T-cell (primary cell): ENCODE data around the gene NPTX1. TPM values are rescaled to one million over a fixed set of nuclear protein-coding genes. Genes with fewer than 3 reads are reported as not detected.

ENCODE experiments used
- ATAC-seq, 4 experiments: fragments of 200-7000 bp in 3 of 4; fragments of 150-1000 bp in 1 of 4; cut with Tn5 transposase; replicated peaks in 1 of 4; 1 replicate in 3 of 4; 2 replicates in 1 of 4; pipeline ENCODE4 v1.10.0; 2021; ENCODE audit warnings: moderate library complexity in 3 of 4, mild to moderate bottlenecking in 2 of 4, moderate number of reproducible peaks in 1 of 4
- CTCF ChIA-PET, 2 donors: fragments of 300-600 bp; sonication (Branson Sonifier 250); formaldehyde crosslinking; loops; one replicate each; lab custom pipeline; 2022; ENCODE audit warnings: antibody characterized with exemption in 2 of 2; lab: Charles Lee
- POLR2A ChIA-PET, 2 donors: fragments of 300-600 bp; sonication (Branson Sonifier 250); formaldehyde crosslinking; loops; one replicate each; lab custom pipeline; 2022; ENCODE audit warnings: antibody characterized with exemption in 2 of 2; lab: Charles Lee
- DNase-seq, 35 experiments: peaks; one replicate each; pipeline versions ENCODE4 v3.0.0 to v3.0.0-alpha.2; 2013 to 2023
- H3K27ac ChIP-seq: one replicate; pipeline ENCODE4 v1.5.1; 2013; ENCODE audit warnings: low read length
- H3K27me3 ChIP-seq, 2 experiments: replicated peaks in 1 of 2; 1 replicate in 1 of 2; 2 replicates in 1 of 2; pipeline versions ENCODE4 v1.6.1 to v1.7.0; 2013; ENCODE audit warnings: low read length in 1 of 2, mixed read lengths in 1 of 2; ENCODE audit not compliant: control insufficient read depth in 2 of 2, insufficient read depth in 2 of 2; ENCODE audit errors: extremely low read depth in 1 of 2
- H3K36me3 ChIP-seq, 2 donors: 1 replicate in 1 of 2; 2 replicates in 1 of 2; pipeline versions ENCODE4 v1.6.1 to v1.7.0; 2013; ENCODE audit warnings: low read length in 1 of 2; ENCODE audit not compliant: control insufficient read depth in 2 of 2, insufficient read depth in 1 of 2; ENCODE audit errors: extremely low read depth in 1 of 2
- H3K4me1 ChIP-seq, 2 experiments: 1 replicate in 1 of 2; 2 replicates in 1 of 2; pipeline versions ENCODE4 v1.6.1 to v1.7.0; 2013; ENCODE audit warnings: low read length in 2 of 2, mixed read lengths in 1 of 2; ENCODE audit not compliant: insufficient read depth in 2 of 2, control insufficient read depth in 1 of 2; ENCODE audit errors: extremely low read depth in 1 of 2
- H3K4me3 ChIP-seq, 2 donors: 1 replicate in 1 of 2; 2 replicates in 1 of 2; pipeline versions ENCODE4 v1.5.1 to v1.7.0; 2013; ENCODE audit warnings: mild to moderate bottlenecking in 2 of 2, low read length in 1 of 2, moderate library complexity in 1 of 2; ENCODE audit not compliant: control insufficient read depth in 1 of 2; ENCODE audit errors: extremely low read depth in 1 of 2
- H3K9me3 ChIP-seq: 2 replicates; pipeline ENCODE4 v1.7.0; 2013
- H3K27ac Mint-ChIP-seq, 2 donors: one replicate each; pipeline ENCODE4 v1.8.0; 2020 to 2021; ENCODE audit warnings: mild to moderate bottlenecking in 2 of 2, mixed read lengths in 2 of 2
- H3K27me3 Mint-ChIP-seq, 2 donors: one replicate each; pipeline ENCODE4 v1.8.0; 2021 to 2022; ENCODE audit warnings: mixed read lengths in 2 of 2
- H3K36me3 Mint-ChIP-seq: one replicate; pipeline ENCODE4 v1.8.0; 2021; ENCODE audit warnings: mixed read lengths
- H3K4me1 Mint-ChIP-seq, 3 donors: one replicate each; pipeline ENCODE4 v1.8.0; 2020 to 2022; ENCODE audit warnings: mixed read lengths in 3 of 3, mild to moderate bottlenecking in 1 of 3
- H3K4me3 Mint-ChIP-seq, 3 donors: one replicate each; pipeline ENCODE4 v1.8.0; 2020 to 2022; ENCODE audit warnings: mild to moderate bottlenecking in 3 of 3, mixed read lengths in 3 of 3, moderate library complexity in 3 of 3
- H3K9me3 Mint-ChIP-seq, 3 donors: one replicate each; pipeline ENCODE4 v1.8.0; 2020 to 2022; ENCODE audit warnings: mixed read lengths in 3 of 3
- WGBS: methylation state at CpG from one replicate; pipeline ENCODE4 v1.1.5; 2013; ENCODE audit warnings: missing lambda C conversion rate; ENCODE audit not compliant: insufficient coverage; 5-methylcytosine and 5-hydroxymethylcytosine counted together
- total RNA-seq, 35 experiments: library from RNA in 6 of 35; stranded (reverse) in 6 of 35; fragments of 120-200 nt in 1 of 35; gene quantifications; one replicate each; pipeline versions ENCODE4 v1.2.1 to v1.2.4 and lab custom pipeline; 2013 to 2026

Gene NPTX1
- total RNA-seq, 5 donors from 2014 or later (not counting 1 experiment from before 2014, with no cell fraction given) = 0.13 to 0.67 (median 0.33) TPM

- ChIA-PET POLR2A (no interaction called here), CTCF (interaction anchor here in 1 of 2 donors (0.5 kb wide), 1 partner anchor 137 kb away, joined by 3 read pairs; no protein-coding TSS in a partner anchor)
- Mint-ChIP-seq H3K4me1 (peaks cover 0 to 7% (median 6%) of the 10 kb centered on the region in 3 donors), H3K36me3 (no peaks in the 10 kb centered on the region), H3K27me3 (peaks cover 55 to 61% of the 10 kb centered on the region in 2 donors), H3K9me3 (no peaks in the 10 kb centered on the region), H3K27ac (no peak overlapping the region), H3K4me3 (no peak overlapping the region)
- DNase-seq = no peak
- ATAC-seq = no peak
- peaks cover 9 to 82% of the 10 kb centered on the region in 2 experiments for H3K27me3 ChIP-seq
- no peak overlapping the region for H3K27ac ChIP-seq
- WGBS = 43% methylated on average over 16 of the region's 21 CpGs
- H3K4me3 ChIP-seq = no peak overlapping the region
- no peaks in the 10 kb centered on the region for H3K9me3 ChIP-seq
- no peaks in the 10 kb centered on the region for H3K36me3 ChIP-seq
- peaks cover 2 to 26% of the 10 kb centered on the region in 2 experiments for H3K4me1 ChIP-seq
Measured at GRCh38 chr17:80481284-80482057, 5.1 kb upstream of the NPTX1 start.

- no peak overlapping the region for H3K4me3 ChIP-seq
- no peaks in the 10 kb centered on the region for H3K9me3 Mint-ChIP-seq
- H3K36me3 ChIP-seq = no peaks in the 10 kb centered on the region
- peaks cover 4 to 33% of the 10 kb centered on the region in 2 experiments for H3K4me1 ChIP-seq
- H3K27me3 Mint-ChIP-seq = peaks cover 50 to 57% of the 10 kb centered on the region in 2 donors
- ChIA-PET POLR2A (interaction anchor here in 1 of 2 donors (0.6 kb wide), 1 partner anchor 326 kb away, joined by 4 read pairs; no protein-coding TSS in a partner anchor), CTCF (no interaction called here)
- ATAC-seq (no peak), DNase-seq (no peak)
- H3K4me1 Mint-ChIP-seq = peaks cover 4 to 11% (median 9%) of the 10 kb centered on the region in 3 donors
- peak overlapping the region in 1 of 2 donors; percentile 31 for H3K27ac Mint-ChIP-seq
- no peak overlapping the region for H3K4me3 Mint-ChIP-seq
- H3K27ac ChIP-seq = no peak overlapping the region
- H3K36me3 Mint-ChIP-seq = no peaks in the 10 kb centered on the region
- 75% methylated on average over 2 of the region's 7 CpGs for WGBS
- peaks cover 9 to 78% of the 10 kb centered on the region in 2 experiments for H3K27me3 ChIP-seq
- no peaks in the 10 kb centered on the region for H3K9me3 ChIP-seq
Measured at GRCh38 chr17:80480248-80480647, 3.8 kb upstream of the NPTX1 start.

- no peak for ATAC-seq
- no peak overlapping the region for H3K27ac Mint-ChIP-seq
Measured at GRCh38 chr17:80479246-80479566, 2.8 kb upstream of the NPTX1 start.

GRCh38 chr17:80478487-80479245 is 2.3 kb upstream of the NPTX1 start:
- ATAC-seq (no peak), DNase-seq (no peak)
- Histone ChIP-seq H3K36me3 (no peaks in the 10 kb centered on the region), H3K4me3 (peak overlapping the region in 1 of 2 donors; percentile 48), H3K9me3 (no peaks in the 10 kb centered on the region), H3K27ac (no peak overlapping the region), H3K27me3 (peaks cover 9 to 88% of the 10 kb centered on the region in 2 experiments), H3K4me1 (peaks cover 4 to 46% of the 10 kb centered on the region in 2 experiments)
- CTCF ChIA-PET = interaction anchor here in 1 of 2 donors (0.6 kb wide), 1 partner anchor 114 kb away, joined by 3 read pairs; no protein-coding TSS in a partner anchor
- H3K9me3 Mint-ChIP-seq = no peaks in the 10 kb centered on the region
- H3K27ac Mint-ChIP-seq = no peak overlapping the region
- H3K4me1 Mint-ChIP-seq = peaks cover 15 to 21% (median 21%) of the 10 kb centered on the region in 3 donors
- WGBS = 10% methylated on average over 42 of the region's 51 CpGs
- peaks cover 54 to 69% of the 10 kb centered on the region in 2 donors for H3K27me3 Mint-ChIP-seq
- POLR2A ChIA-PET = no interaction called here
- H3K4me3 Mint-ChIP-seq = peak overlapping the region; percentile 31 to 67 (median 63)
- H3K36me3 Mint-ChIP-seq = no peaks in the 10 kb centered on the region

More at GRCh38 chr17:80479246-80479566, 2.8 kb upstream of the NPTX1 start:
- H3K9me3 Mint-ChIP-seq = no peaks in the 10 kb centered on the region
- ChIA-PET CTCF (no interaction called here), POLR2A (no interaction called here)
- no peak overlapping the region for H3K4me3 ChIP-seq
- H3K4me1 ChIP-seq = peaks cover 4 to 43% of the 10 kb centered on the region in 2 experiments
- no peak overlapping the region for H3K27ac ChIP-seq
- no peaks in the 10 kb centered on the region for H3K36me3 Mint-ChIP-seq
- peaks cover 9 to 86% of the 10 kb centered on the region in 2 experiments for H3K27me3 ChIP-seq
- no peaks in the 10 kb centered on the region for H3K9me3 ChIP-seq
- peak overlapping the region; percentile 31 to 67 (median 63) for H3K4me3 Mint-ChIP-seq
- DNase-seq = no peak
- H3K4me1 Mint-ChIP-seq = peaks cover 15 to 20% (median 20%) of the 10 kb centered on the region in 3 donors
- no peaks in the 10 kb centered on the region for H3K36me3 ChIP-seq
- peaks cover 56 to 65% of the 10 kb centered on the region in 2 donors for H3K27me3 Mint-ChIP-seq
- WGBS = 56% methylated on average over 4 of the region's 9 CpGs

GRCh38 chr17:80477647-80478478 is 1.5 kb upstream of the NPTX1 start:
- Histone ChIP-seq H3K27me3 (peaks cover 9 to 88% of the 10 kb centered on the region in 2 experiments), H3K4me3 (peak overlapping the region in 1 of 2 donors; percentile 48), H3K9me3 (no peaks in the 10 kb centered on the region), H3K27ac (no peak overlapping the region), H3K36me3 (no peaks in the 10 kb centered on the region), H3K4me1 (peaks cover 4 to 47% of the 10 kb centered on the region in 2 experiments)
- Mint-ChIP-seq H3K27me3 (peaks cover 46 to 68% of the 10 kb centered on the region in 2 donors), H3K36me3 (no peaks in the 10 kb centered on the region), H3K27ac (no peak overlapping the region), H3K4me3 (peak overlapping the region in 1 of 3 donors; percentile 67), H3K4me1 (peaks cover 15 to 21% (median 21%) of the 10 kb centered on the region in 3 donors), H3K9me3 (no peaks in the 10 kb centered on the region)
- DNase-seq (peak in 18 of 35 experiments; percentile 9 to 56 (median 28)), ATAC-seq (peak; percentile 45 to 59 (median 56))
- POLR2A ChIA-PET = no interaction called here
- CTCF ChIA-PET = interaction anchor here (0.6 kb wide), 2 partner anchors 115 to 509 kb away, joined by 3 to 13 read pairs; no protein-coding TSS in a partner anchor
- WGBS = 6% methylated on average over 102 of the region's 103 CpGs
